H1 (cell line): ENCODE measurements around the gene ADK.

Experiments
- FOSL1 ChIP-seq: IDR thresholded peaks from 2 replicates; pipeline ENCODE4 v1.6.1; 2011; ENCODE audit warnings: mild to moderate bottlenecking, low read depth, low read length, moderate library complexity; ENCODE audit not compliant: insufficient read depth
- JUN ChIP-seq: IDR thresholded peaks from 2 replicates; pipeline ENCODE4 v1.6.1; 2011; ENCODE audit warnings: low read depth, mild to moderate bottlenecking, improper control_type of control experiment, low read length
- POLR2A ChIP-seq, 2 experiments: IDR thresholded peaks; 1 replicate in 1 of 2; 2 replicates in 1 of 2; pipeline ENCODE4 v1.6.1; 2011; ENCODE audit warnings: low read depth in 2 of 2, low read length in 2 of 2, mild to moderate bottlenecking in 2 of 2; ENCODE audit errors: control extremely low read depth in 1 of 2
- SIX5 ChIP-seq: IDR thresholded peaks from 2 replicates; pipeline ENCODE4 v1.6.1; 2011; ENCODE audit warnings: mild to moderate bottlenecking, low read depth, low read length
- TAF1 ChIP-seq: IDR thresholded peaks from 2 replicates; pipeline ENCODE4 v1.6.1; 2011; ENCODE audit warnings: mild to moderate bottlenecking, low read depth, low read length
- TCF12 ChIP-seq: IDR thresholded peaks from 2 replicates; pipeline ENCODE4 v1.6.1; 2011; ENCODE audit warnings: low read depth, mild to moderate bottlenecking, low read length
- TEAD4 ChIP-seq: IDR thresholded peaks from 2 replicates; pipeline ENCODE4 v1.6.1; 2012; ENCODE audit warnings: low read depth, low read length, inconsistent platforms, mixed read lengths
- TF ChIP-seq, protein P1 (sequence below), 3 experiments: IDR thresholded peaks; 1 replicate in 2 of 3; 2 replicates in 1 of 3; pipeline versions ENCODE4 v1.5.1 to v1.6.1; 2011; ENCODE audit warnings: low read length in 3 of 3, mild to moderate bottlenecking in 3 of 3, inconsistent platforms in 2 of 3, low read depth in 1 of 3, moderate library complexity in 1 of 3; ENCODE audit not compliant: insufficient read depth in 1 of 3; ENCODE audit errors: control extremely low read depth in 1 of 3

DNA sequence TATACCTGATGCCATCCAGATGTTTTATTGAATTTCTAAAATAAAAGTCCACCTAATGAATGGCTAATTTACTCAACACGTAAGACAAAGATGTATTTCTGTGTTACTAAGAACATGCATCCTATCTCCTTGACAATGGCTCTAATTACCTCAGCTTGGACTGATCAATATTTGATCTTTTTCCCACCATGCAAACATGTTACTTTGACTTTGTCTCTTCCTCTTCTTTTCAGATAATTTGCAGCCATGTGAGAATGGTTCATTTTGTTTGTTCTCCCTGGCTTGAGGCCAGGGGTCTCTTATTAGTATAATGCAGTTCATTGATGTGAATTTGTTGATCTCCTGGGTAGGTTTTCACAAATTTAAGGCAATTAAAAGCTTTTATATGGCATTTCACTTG is 302.1 kb downstream of the ADK start:
- TF ChIP-seq, protein P1, sequence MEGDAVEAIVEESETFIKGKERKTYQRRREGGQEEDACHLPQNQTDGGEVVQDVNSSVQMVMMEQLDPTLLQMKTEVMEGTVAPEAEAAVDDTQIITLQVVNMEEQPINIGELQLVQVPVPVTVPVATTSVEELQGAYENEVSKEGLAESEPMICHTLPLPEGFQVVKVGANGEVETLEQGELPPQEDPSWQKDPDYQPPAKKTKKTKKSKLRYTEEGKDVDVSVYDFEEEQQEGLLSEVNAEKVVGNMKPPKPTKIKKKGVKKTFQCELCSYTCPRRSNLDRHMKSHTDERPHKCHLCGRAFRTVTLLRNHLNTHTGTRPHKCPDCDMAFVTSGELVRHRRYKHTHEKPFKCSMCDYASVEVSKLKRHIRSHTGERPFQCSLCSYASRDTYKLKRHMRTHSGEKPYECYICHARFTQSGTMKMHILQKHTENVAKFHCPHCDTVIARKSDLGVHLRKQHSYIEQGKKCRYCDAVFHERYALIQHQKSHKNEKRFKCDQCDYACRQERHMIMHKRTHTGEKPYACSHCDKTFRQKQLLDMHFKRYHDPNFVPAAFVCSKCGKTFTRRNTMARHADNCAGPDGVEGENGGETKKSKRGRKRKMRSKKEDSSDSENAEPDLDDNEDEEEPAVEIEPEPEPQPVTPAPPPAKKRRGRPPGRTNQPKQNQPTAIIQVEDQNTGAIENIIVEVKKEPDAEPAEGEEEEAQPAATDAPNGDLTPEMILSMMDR (IDR thresholded peaks at IDR 0.05; ENCODE audit: control extremely low read depth in 1 of 3, insufficient read depth in 1 of 3, low read depth in 1 of 3, low read length in 3 of 3), result no peak
- no peak for TF ChIP-seq TEAD4
- no peak for TF ChIP-seq JUN
- no peak for TF ChIP-seq TCF12
- no peak for TF ChIP-seq TAF1
- no peak for TF ChIP-seq POLR2A (IDR thresholded peaks at IDR 0.05; ENCODE audit: control extremely low read depth in 1 of 2, low read depth in 2 of 2, low read length in 2 of 2)
- TF ChIP-seq SIX5, result no peak
- no peak for TF ChIP-seq FOSL1
